ENCODE measurements around the gene TMEM74B. TPM values are rescaled to one million over a fixed set of nuclear protein-coding genes. Genes with fewer than 3 reads are reported as not detected.

Gene TMEM74B
- total and polyA plus RNA-seq, 10 of the 15 experiments (the other 5 are each of a cell fraction or from before 2014, with no cell fraction given), result 0.07 TPM; not detected in 9

- in situ Hi-C loops (cut with MboI) (no loop called here), intact Hi-C loops (cut with micrococcal nuclease; ENCODE audit: unreplicated experiment) (no loop called here)
- Histone ChIP-seq H3K9ac (ENCODE audit: control insufficient read depth, insufficient read depth, low read length) (no peak overlapping the region), H3K27me3 (replicated peaks in 1 of 2; ENCODE audit: control insufficient read depth in 2 of 2, insufficient read depth in 2 of 2, low read length in 1 of 2) (peaks cover 0 to 2% of the 10 kb centered on the region in 2 experiments; a peak in 2 of 4 replicates), H4K20me1 (ENCODE audit: control insufficient read depth, insufficient read depth) (no peaks in the 10 kb centered on the region), H3K4me2 (ENCODE audit: control insufficient read depth, insufficient read depth) (no peak overlapping the region), H3K4me3 (no peak overlapping the region), H3K27ac (ENCODE audit: control insufficient read depth, insufficient read depth) (no peak overlapping the region), H3K36me3 (ENCODE audit: control insufficient read depth in 2 of 2, insufficient read depth in 2 of 2, low read length in 1 of 2) (no peaks in the 10 kb centered on the region), H2AFZ (ENCODE audit: control insufficient read depth, low read depth, low read length) (no peak overlapping the region), H3K79me2 (ENCODE audit: control insufficient read depth, insufficient read depth, low read length) (no peaks in the 10 kb centered on the region), H3K4me1 (ENCODE audit: control insufficient read depth, insufficient read depth, low read length) (no peaks in the 10 kb centered on the region), H3K9me3 (replicated peaks; ENCODE audit: control insufficient read depth, insufficient read depth, low read length) (no peaks in the 10 kb centered on the region)
- TF ChIP-seq ZNF217 (IDR thresholded peaks at IDR 0.05), result no peak
- TF ChIP-seq MEF2B (IDR thresholded peaks at IDR 0.05; ENCODE audit: partially characterized antibody, poor library complexity, severe bottlenecking), result no peak
- no peak for TF ChIP-seq SREBF2 (IDR thresholded peaks at IDR 0.05; ENCODE audit: low read length)
- TF ChIP-seq, protein P1, sequence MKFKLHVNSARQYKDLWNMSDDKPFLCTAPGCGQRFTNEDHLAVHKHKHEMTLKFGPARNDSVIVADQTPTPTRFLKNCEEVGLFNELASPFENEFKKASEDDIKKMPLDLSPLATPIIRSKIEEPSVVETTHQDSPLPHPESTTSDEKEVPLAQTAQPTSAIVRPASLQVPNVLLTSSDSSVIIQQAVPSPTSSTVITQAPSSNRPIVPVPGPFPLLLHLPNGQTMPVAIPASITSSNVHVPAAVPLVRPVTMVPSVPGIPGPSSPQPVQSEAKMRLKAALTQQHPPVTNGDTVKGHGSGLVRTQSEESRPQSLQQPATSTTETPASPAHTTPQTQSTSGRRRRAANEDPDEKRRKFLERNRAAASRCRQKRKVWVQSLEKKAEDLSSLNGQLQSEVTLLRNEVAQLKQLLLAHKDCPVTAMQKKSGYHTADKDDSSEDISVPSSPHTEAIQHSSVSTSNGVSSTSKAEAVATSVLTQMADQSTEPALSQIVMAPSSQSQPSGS (IDR thresholded peaks at IDR 0.05; ENCODE audit: low read length), result no peak
- no peak for TF ChIP-seq MTA3 (IDR thresholded peaks at IDR 0.05; ENCODE audit: borderline replicate concordance, low read length)
- no peak for TF ChIP-seq SMAD1 (IDR thresholded peaks at IDR 0.05; ENCODE audit: low read depth, partially characterized antibody)
- no peak for TF ChIP-seq NR2C1 (IDR thresholded peaks at IDR 0.05)
- TF ChIP-seq EZH2 (IDR thresholded peaks at IDR 0.05; ENCODE audit: borderline replicate concordance, control insufficient read depth, low read depth, low read length), result no peak
- TF ChIP-seq POLR2AphosphoS2 (IDR thresholded peaks at IDR 0.05; ENCODE audit: low read depth, low read length), result no peak
- no peak for TF ChIP-seq GATAD2B (conservative IDR thresholded peaks at IDR 0.05; ENCODE audit: low read depth)
- TF ChIP-seq CHD4 (IDR thresholded peaks at IDR 0.05), result no peak
- TF ChIP-seq SMAD5 (IDR thresholded peaks at IDR 0.05; ENCODE audit: low read depth), result no peak
- TF ChIP-seq, protein P2, sequence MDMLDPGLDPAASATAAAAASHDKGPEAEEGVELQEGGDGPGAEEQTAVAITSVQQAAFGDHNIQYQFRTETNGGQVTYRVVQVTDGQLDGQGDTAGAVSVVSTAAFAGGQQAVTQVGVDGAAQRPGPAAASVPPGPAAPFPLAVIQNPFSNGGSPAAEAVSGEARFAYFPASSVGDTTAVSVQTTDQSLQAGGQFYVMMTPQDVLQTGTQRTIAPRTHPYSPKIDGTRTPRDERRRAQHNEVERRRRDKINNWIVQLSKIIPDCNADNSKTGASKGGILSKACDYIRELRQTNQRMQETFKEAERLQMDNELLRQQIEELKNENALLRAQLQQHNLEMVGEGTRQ (IDR thresholded peaks at IDR 0.05; ENCODE audit: borderline replicate concordance, low read depth, low read length), result no peak
- peak; percentile 52; the same call in 2 of the 3 replicates for ATAC-seq
- CTCF ChIA-PET, result interaction anchor here (1.0 kb wide), 1 partner anchor 12 kb away, joined by 3 read pairs; no protein-coding TSS in a partner anchor
- no peak for FAIRE-seq
- no TSS peak for BruUV-seq (replicated peaks)
- POLR2A ChIA-PET, result no interaction called here
- no peak for DNase-seq (ENCODE audit: low read depth, low spot score)
- 20% methylated on average over 8 of the region's 30 CpGs for WGBS (ENCODE audit: insufficient coverage, insufficient replicate concordance, low lambda C conversion rate, missing lambda C conversion rate)
- RAD21 ChIA-PET (ENCODE audit: unreplicated experiment), result no interaction called here
- SMC1A ChIA-PET (ENCODE audit: uncharacterized antibody, unreplicated experiment), result no interaction called here
These were observed 40.5 kb upstream of the TMEM74B start for GRCh38 chr20:1225263-1225782.

Data from GM12878 (cell line).